Subcutaneous abdominal adipose tissue (tissue), 5 donors: ENCODE results near the gene MOSMO.
"Not testable (repeated sequence)": the region's sequence is repeated elsewhere in the genome, so short reads cannot be mapped to it uniquely, and the experiment has no call there.

ENCODE experiments used
- H3K27ac ChIP-seq: one replicate; pipeline ENCODE4 v1.7.0; 2013; ENCODE audit warnings: low read depth, mild to moderate bottlenecking, inconsistent platforms, low read length, moderate library complexity
- H3K27me3 ChIP-seq, 5 donors: one replicate each; pipeline ENCODE4 v1.7.0; 2013; ENCODE audit warnings: low read length in 5 of 5, inconsistent platforms in 1 of 5; ENCODE audit not compliant: control insufficient read depth in 5 of 5, insufficient read depth in 4 of 5
- H3K36me3 ChIP-seq, 5 donors: one replicate each; pipeline ENCODE4 v1.7.0; 2013; ENCODE audit warnings: low read length in 5 of 5; ENCODE audit not compliant: control insufficient read depth in 5 of 5, insufficient read depth in 5 of 5
- H3K4me1 ChIP-seq, 5 donors: one replicate each; pipeline ENCODE4 v1.7.0; 2013; ENCODE audit warnings: low read length in 5 of 5, mild to moderate bottlenecking in 3 of 5, moderate library complexity in 1 of 5; ENCODE audit not compliant: control insufficient read depth in 5 of 5, insufficient read depth in 5 of 5
- H3K4me3 ChIP-seq, 5 donors: one replicate each; pipeline ENCODE4 v1.7.0; 2013; ENCODE audit warnings: low read length in 5 of 5, low read depth in 1 of 5
- H3K9ac ChIP-seq, 5 donors: one replicate each; pipeline ENCODE4 v1.7.0; 2013; ENCODE audit warnings: low read length in 5 of 5, mild to moderate bottlenecking in 4 of 5, moderate library complexity in 3 of 5
- H3K9me3 ChIP-seq, 5 donors: one replicate each; pipeline ENCODE4 v1.7.0; 2013; ENCODE audit warnings: low read length in 5 of 5; ENCODE audit not compliant: control insufficient read depth in 5 of 5
- donor health status: healthy.
- donor health status: healthy.
- donor health status: healthy.
- donor health status: healthy.
- donor health status: healthy.

MOSMO gene

GRCh38 chr16:22030087-22030812, 22.3 kb downstream of the MOSMO start:
- peaks cover 0 to 3% (median 0%) of the 10 kb centered on the region in 5 donors for H3K36me3 ChIP-seq
- H3K4me1 ChIP-seq: peaks cover 0 to 20% (median 16%) of the 10 kb centered on the region in 5 donors
- H3K27me3 ChIP-seq: no peaks in the 10 kb centered on the region
- no peak overlapping the region for H3K27ac ChIP-seq
- H3K9me3 ChIP-seq: peaks cover 0 to 4% (median 0%) of the 10 kb centered on the region in 5 donors
- no peak overlapping the region for H3K4me3 ChIP-seq
- no peak overlapping the region for H3K9ac ChIP-seq

- Histone ChIP-seq H3K36me3 (peaks cover 0 to 3% (median 0%) of the 10 kb centered on the region in 5 donors), H3K9ac (no peak overlapping the region), H3K9me3 (peaks cover 0 to 4% (median 0%) of the 10 kb centered on the region in 5 donors)
Measured at GRCh38 chr16:22031483-22032083, 23.7 kb downstream of the MOSMO start.

DNA sequence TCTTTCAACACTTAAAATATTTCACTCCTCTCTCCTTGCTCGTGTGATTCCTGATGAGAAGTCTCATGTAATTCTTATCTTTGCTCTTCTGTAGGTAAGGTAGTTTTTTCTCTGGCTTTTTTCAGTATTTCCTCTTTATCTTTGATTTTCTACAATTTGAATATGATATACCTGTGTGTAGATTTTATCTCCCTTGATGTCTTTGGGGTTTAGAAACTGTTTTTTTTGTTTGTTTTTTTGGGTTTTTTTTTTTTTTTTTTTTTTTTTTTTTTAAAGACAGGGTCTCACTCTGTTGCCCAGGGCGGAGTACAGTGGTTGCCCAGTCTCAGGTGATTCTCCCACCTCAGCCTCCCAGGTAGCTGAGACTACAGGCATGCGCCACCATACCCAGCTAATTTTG, 26.6 kb downstream of the MOSMO start:
- no peak overlapping the region for H3K27ac ChIP-seq
- H3K9ac ChIP-seq: no peak overlapping the region
- H3K36me3 ChIP-seq: peaks cover 0 to 12% (median 6%) of the 10 kb centered on the region in 5 donors
- H3K4me1 ChIP-seq: peaks cover 0 to 5% (median 0%) of the 10 kb centered on the region in 5 donors
- H3K4me3 ChIP-seq: no peak overlapping the region
- peaks cover 0 to 4% (median 0%) of the 10 kb centered on the region in 5 donors for H3K9me3 ChIP-seq
- no peaks in the 10 kb centered on the region for H3K27me3 ChIP-seq

More at GRCh38 chr16:22031483-22032083, 23.7 kb downstream of the MOSMO start:
- Histone ChIP-seq H3K4me3 (no peak overlapping the region), H3K27ac (no peak overlapping the region), H3K4me1 (peaks cover 0 to 17% (median 15%) of the 10 kb centered on the region in 5 donors), H3K27me3 (no peaks in the 10 kb centered on the region)

GRCh38 chr16:22035153-22035552, 27.2 kb downstream of the MOSMO start:
- H3K9ac ChIP-seq: no peak overlapping the region
- no peak overlapping the region for H3K27ac ChIP-seq
- H3K4me1 ChIP-seq: no peaks in the 10 kb centered on the region
- H3K9me3 ChIP-seq: peaks cover 0 to 4% (median 0%) of the 10 kb centered on the region in 5 donors
- no peaks in the 10 kb centered on the region for H3K27me3 ChIP-seq
- H3K4me3 ChIP-seq: no peak overlapping the region
- peaks cover 0 to 12% (median 6%) of the 10 kb centered on the region in 5 donors for H3K36me3 ChIP-seq

DNA sequence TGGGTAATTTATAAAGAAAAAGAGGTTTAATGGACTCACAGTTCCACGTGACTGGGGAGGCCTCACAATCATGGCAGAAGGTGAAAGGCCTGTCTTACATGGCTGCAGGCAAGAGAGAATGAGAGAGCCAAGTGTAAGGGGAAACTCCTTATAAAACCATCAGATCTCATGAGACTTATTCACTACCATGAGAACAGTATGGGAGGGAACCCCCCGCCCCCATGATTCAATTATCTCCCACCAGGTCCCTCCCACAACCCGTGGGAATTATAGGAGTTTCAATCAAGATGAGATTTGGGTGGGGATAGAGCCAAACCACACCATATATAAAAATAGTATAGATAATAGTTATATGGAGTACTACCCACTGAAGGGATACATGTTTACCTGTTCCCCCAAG, 36.0 kb downstream of the MOSMO start:
- peaks cover 0 to 14% (median 0%) of the 10 kb centered on the region in 5 donors for H3K4me1 ChIP-seq
- H3K36me3 ChIP-seq, H3K9me3 ChIP-seq, H3K27ac ChIP-seq, H3K4me3 ChIP-seq, H3K9ac ChIP-seq, H3K27me3 ChIP-seq: not testable (repeated sequence)

DNA sequence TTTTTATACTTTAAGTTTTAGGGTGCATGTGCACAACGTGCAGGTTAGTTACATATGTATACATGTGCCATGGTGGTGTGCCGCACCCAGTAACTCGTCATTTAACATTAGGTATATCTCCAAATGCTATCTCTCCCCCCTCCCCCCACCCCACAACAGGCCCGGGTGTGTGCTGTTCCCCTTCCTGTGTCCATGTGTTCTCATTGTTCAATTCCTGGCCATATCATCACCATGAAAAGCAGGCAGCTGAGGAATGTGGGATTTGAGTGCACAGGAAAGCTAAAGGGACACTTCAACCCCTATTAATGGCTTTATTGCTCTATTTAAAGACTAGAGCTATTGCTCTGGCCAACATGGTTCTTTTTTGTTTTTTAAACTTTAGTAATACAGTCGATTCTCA, 38.0 kb downstream of the MOSMO start:
- H3K4me1 ChIP-seq: peaks cover 0 to 14% (median 0%) of the 10 kb centered on the region in 5 donors
- H3K9ac ChIP-seq, H3K9me3 ChIP-seq, H3K36me3 ChIP-seq, H3K4me3 ChIP-seq, H3K27me3 ChIP-seq, H3K27ac ChIP-seq: not testable (repeated sequence)

DNA sequence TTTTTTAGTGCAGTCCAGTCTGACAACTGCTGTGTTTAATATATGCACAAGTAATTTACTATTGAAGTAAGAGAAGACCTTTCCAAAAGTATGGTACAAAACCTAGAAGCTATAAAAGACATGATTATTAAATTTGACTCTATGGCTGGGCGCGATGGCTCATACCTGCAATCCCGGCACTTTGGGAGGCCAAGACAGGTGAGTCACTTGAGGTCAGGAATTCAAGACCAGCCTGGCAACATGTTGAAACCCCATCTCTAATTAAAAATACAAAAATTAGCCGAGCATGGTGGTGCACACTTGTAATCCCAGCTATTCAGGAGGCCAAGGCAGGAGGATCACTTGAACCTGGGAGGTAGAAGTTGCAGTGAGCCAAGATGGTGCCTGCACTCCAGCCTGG, 43.1 kb downstream of the MOSMO start:
- H3K4me1 ChIP-seq: peaks cover 0 to 8% (median 0%) of the 10 kb centered on the region in 5 donors
- H3K27me3 ChIP-seq: no peaks in the 10 kb centered on the region
- H3K27ac ChIP-seq: no peak overlapping the region
- H3K9me3 ChIP-seq: no peaks in the 10 kb centered on the region
- no peak overlapping the region for H3K4me3 ChIP-seq
- H3K9ac ChIP-seq: no peak overlapping the region
- H3K36me3 ChIP-seq: peaks cover 0 to 9% (median 2%) of the 10 kb centered on the region in 5 donors

DNA sequence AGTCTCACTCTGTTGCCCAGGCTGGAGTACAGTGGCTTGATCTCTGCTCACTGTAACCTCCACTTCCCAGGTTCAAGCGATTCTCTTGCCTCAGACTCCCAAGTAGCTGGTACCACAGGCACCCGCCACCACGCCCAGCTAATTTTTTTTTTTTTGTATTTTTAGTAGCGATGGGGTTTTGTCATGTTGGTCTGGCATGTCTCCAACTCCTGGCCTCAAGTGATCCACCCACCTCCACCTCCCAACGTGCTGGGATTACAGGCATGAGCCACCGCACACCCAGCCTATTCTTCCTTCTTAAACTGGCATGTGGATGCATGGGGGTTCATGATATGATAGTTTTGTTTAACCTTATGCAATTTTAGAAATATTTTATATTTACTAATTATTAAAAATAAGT, 45.1 kb downstream of the MOSMO start:
- Histone ChIP-seq H3K9ac (no peak overlapping the region), H3K27ac (no peak overlapping the region), H3K9me3 (no peaks in the 10 kb centered on the region), H3K36me3 (peaks cover 0 to 8% (median 3%) of the 10 kb centered on the region in 5 donors), H3K4me3 (no peak overlapping the region), H3K4me1 (no peaks in the 10 kb centered on the region), H3K27me3 (no peaks in the 10 kb centered on the region)

GRCh38 chr16:22053921-22054341, 46.0 kb downstream of the MOSMO start:
- no peak overlapping the region for H3K9ac ChIP-seq
- H3K27ac ChIP-seq: no peak overlapping the region

GRCh38 chr16:22054847-22055590, 47.1 kb downstream of the MOSMO start:
- H3K27me3 ChIP-seq: no peaks in the 10 kb centered on the region
- H3K4me3 ChIP-seq: no peak overlapping the region
- no peak overlapping the region for H3K9ac ChIP-seq
- H3K4me1 ChIP-seq: no peaks in the 10 kb centered on the region
- H3K9me3 ChIP-seq: no peaks in the 10 kb centered on the region
- H3K27ac ChIP-seq: no peak overlapping the region
- H3K36me3 ChIP-seq: peaks cover 0 to 4% (median 3%) of the 10 kb centered on the region in 5 donors

More at GRCh38 chr16:22053921-22054341, 46.0 kb downstream of the MOSMO start:
- Histone ChIP-seq H3K9me3 (no peaks in the 10 kb centered on the region), H3K4me1 (no peaks in the 10 kb centered on the region), H3K4me3 (no peak overlapping the region), H3K36me3 (peaks cover 0 to 4% (median 3%) of the 10 kb centered on the region in 5 donors), H3K27me3 (no peaks in the 10 kb centered on the region)
